ENCODE measurements around the gene HEXIM2.
"Not testable (repeated sequence)": the region's sequence is repeated elsewhere in the genome, so short reads cannot be mapped to it uniquely, and the experiment has no call there.

The HEXIM2 gene

GRCh38 chr17:45170280-45170930 is 8.7 kb downstream of the HEXIM2 start:
- DNase-seq (ENCODE audit: low spot score) = peak; percentile 25

- DNase-seq (ENCODE audit: low spot score) = peak; percentile 45
These were observed 9.3 kb downstream of the HEXIM2 start for GRCh38 chr17:45170931-45171337.

- no peak for DNase-seq (ENCODE audit: low spot score)
These were observed 9.9 kb downstream of the HEXIM2 start for GRCh38 chr17:45171338-45172231.

GRCh38 chr17:45172232-45172540 is 10.5 kb downstream of the HEXIM2 start:
- no peak for DNase-seq (ENCODE audit: low spot score)

GRCh38 chr17:45172541-45173286 is 11.0 kb downstream of the HEXIM2 start:
- peak; percentile 95 for DNase-seq (ENCODE audit: low spot score)

DNA sequence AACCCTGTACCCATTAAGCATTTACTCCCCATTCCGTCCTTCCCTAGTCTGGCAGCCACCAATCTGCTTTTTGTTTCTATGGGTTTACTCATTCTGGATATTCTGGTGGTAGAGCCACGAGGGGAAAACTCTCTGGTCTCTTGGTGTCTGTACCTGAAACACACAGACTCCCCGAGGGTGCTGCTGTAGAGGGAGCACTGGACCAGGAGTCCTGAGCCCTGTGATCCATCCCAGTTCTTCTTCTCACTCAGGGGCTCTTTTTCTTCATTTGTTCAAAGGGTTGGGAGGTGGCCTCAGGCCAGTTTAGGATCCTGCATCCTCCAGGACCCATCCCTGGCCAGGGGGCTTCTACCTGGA is 14.1 kb downstream of the HEXIM2 start:
- DNase-seq (ENCODE audit: low spot score) = no peak

- DNase-seq (ENCODE audit: low spot score) = no peak
These were observed 15.9 kb downstream of the HEXIM2 start for GRCh38 chr17:45177563-45177962.

DNA sequence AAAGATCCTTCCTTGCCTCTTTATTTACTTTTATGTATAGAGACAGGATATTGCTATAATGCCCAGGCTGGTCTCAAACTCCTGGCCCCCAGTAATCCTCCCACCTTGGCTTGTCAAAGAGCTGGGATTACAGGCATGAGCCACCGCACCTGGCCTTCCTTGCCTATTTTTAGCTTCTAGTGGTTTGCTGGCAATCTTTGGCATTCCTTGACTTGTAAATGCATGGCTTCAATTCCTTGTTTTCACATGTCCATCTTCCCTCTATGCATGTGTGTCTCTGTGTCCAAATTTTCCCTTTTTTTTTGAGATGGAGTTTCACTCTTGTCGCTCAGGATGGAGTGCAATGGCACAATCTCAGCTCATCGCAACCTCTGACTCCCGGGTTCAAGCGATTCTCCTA is 22.5 kb downstream of the HEXIM2 start:
- no peak for DNase-seq (ENCODE audit: low spot score)

DNA sequence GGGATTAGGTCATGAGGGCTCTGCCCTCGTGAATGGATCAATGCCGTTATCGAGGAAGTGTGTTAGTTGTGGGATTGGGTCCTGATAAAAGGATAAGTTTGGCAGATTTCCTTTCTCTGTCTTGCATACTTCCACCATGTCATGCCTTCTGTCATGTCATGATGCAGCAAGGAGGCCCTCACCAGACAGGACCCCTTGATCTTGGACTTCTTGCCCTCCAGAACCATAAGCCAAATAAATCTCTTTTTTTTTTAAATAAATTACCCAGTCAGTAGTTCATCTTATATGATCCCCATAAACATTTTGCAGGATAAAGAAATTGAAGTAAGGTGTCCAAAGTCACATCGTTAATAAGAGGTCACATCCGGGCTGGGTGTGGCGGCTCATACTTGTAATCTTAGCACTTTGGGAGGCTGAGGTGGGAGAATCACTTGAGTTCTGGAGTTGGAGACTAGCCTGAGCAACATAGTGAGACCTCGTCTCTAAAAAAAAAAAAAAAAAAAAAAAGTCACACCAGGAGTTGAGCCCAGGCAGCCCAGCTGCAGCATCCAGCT is 25.2 kb downstream of the HEXIM2 start:
- DNase-seq (ENCODE audit: low spot score) = no peak

- no peak for DNase-seq (ENCODE audit: low spot score)
These were observed 27.3 kb downstream of the HEXIM2 start for GRCh38 chr17:45189009-45189408.

DNA sequence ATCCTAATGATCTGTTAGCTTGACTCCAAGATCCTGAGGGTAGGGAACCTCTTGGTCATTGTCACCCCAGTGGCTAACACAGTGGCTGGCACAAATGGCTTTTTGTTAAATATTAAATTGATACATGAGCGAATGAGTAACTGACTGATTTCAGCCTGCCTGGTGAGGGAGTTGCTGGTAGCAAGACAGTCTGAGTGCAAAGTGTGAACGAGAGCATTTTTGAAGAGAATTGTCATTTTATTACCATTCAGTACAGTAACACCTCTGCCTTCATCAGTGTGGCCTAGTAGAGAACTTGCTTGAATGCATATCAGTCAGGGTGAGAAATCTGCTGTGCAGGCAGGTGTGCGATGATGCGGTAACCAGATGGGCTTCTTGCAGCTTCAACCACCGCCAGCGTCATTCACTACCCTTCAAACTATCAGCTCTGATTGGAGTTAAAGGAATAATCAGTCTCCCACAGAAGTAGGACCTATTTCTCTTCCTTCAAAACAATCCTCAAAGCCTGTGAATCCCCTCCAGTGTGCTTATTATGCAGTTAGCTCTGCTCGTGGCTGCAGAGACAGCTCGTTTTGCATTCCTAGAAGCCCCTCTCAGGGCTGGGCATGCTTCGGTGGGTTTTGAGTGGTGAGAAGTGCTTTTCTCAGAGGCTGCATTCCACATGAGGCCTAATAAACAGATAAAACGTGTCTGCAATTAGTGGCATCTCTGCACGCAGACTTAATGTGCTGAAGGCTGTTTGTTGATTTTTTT is 29.0 kb downstream of the HEXIM2 start:
- no peak for DNase-seq (ENCODE audit: low spot score)

- no peak for DNase-seq (ENCODE audit: low spot score)
These were observed 33.7 kb downstream of the HEXIM2 start for GRCh38 chr17:45195424-45195823.

- no peak for DNase-seq (ENCODE audit: low spot score)
These were observed 35.4 kb downstream of the HEXIM2 start for GRCh38 chr17:45197108-45197507.

GRCh38 chr17:45197555-45198334 is 36.1 kb downstream of the HEXIM2 start:
- peak; percentile 85 for DNase-seq (ENCODE audit: low spot score)

DNA sequence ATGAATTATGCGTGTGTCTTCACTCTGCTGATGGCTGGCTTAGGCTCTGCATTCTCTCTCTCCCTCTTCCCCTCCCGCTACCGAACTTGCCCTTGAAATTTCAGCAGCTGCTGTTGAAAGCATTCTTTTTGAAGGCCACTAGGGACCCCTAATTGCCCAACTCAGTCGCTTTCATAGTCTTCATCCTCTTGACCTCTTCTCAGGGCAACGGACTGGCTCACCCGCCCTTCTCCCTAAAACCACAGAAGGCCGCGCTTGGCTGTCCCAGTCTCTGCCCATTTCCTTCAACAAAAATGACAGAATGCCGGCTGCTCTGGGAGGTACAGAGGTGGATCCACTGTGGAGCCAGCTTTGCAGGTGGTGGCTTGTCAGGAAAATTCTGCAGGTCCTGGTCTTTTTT is 39.0 kb downstream of the HEXIM2 start:
- DNase-seq (ENCODE audit: low spot score) = no peak

GRCh38 chr17:45201457-45201856 is 39.8 kb downstream of the HEXIM2 start:
- DNase-seq (ENCODE audit: low spot score) = no peak

- not testable (repeated sequence) for DNase-seq (ENCODE audit: low spot score)
These were observed 40.2 kb downstream of the HEXIM2 start for GRCh38 chr17:45201880-45202279.

DNA sequence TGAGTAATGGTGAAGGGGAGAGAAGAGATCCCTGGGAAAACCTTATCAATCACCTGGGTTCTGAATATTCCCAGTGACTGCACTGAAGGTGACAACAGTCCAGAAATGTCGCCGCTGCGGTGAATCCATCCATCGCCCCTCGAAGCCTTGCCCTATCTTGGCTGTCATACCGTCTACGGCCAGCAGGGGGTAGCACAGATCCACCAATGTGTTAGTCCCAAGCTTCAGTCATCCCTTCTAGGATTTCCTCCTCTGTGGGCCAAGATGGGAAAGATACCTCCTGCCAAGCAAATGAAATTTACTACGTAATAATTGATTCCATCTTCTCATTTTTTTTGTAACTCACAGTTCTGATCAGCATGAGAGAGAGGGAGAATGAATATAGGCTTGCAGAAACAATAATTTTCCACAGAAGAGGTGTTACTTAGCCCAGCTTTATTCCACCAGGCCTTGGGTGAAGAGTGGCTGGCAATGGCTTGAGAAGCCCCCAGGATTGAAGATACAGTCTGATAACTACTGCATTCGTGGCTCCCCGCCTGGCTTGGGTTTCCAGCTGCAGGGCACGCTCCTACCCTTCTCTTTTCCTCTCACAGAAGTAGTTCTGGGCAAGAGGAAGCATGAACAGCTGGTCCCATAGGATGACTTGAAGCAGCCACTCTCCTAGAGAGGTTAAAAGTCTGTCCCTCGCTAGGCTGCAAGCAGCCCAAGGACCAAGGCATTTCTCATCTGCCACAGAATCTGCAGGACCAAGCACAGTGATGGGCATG is 57.4 kb downstream of the HEXIM2 start:
- DNase-seq (ENCODE audit: low spot score) = peak; percentile 89

Data from Ammon's horn (tissue), 1 donor.